ENCODE measurements around the gene GBF1. TPM values are rescaled to one million over a fixed set of nuclear protein-coding genes. Genes with fewer than 3 reads are reported as not detected.

The GBF1 gene
- total and polyA plus RNA-seq, 10 of the 15 experiments (the other 5 are each of a cell fraction or from before 2014, with no cell fraction given): 0.82 to 42.0 (median 21.8) TPM

GRCh38 chr10:102311025-102311420 lies 65.7 kb downstream of the GBF1 start:
- no TSS peak for BruUV-seq (replicated peaks)
- Histone ChIP-seq H3K27me3 (replicated peaks in 1 of 2; ENCODE audit: control insufficient read depth in 2 of 2, insufficient read depth in 2 of 2, low read length in 1 of 2) (no peaks in the 10 kb centered on the region), H3K9ac (ENCODE audit: control insufficient read depth, insufficient read depth, low read length) (no peak overlapping the region), H3K36me3 (ENCODE audit: control insufficient read depth in 2 of 2, insufficient read depth in 2 of 2, low read length in 1 of 2) (peaks cover 0 to 8% of the 10 kb centered on the region in 2 experiments; a peak in 2 of 4 replicates), H3K9me3 (replicated peaks; ENCODE audit: control insufficient read depth, insufficient read depth, low read length) (no peaks in the 10 kb centered on the region), H3K4me1 (ENCODE audit: control insufficient read depth, insufficient read depth, low read length) (no peaks in the 10 kb centered on the region), H3K79me2 (ENCODE audit: control insufficient read depth, insufficient read depth, low read length) (peaks cover 5% of the 10 kb centered on the region), H4K20me1 (ENCODE audit: control insufficient read depth, insufficient read depth) (no peaks in the 10 kb centered on the region), H3K4me3 (no peak overlapping the region), H3K4me2 (ENCODE audit: control insufficient read depth, insufficient read depth) (no peak overlapping the region), H3K27ac (ENCODE audit: control insufficient read depth, insufficient read depth) (no peak overlapping the region), H2AFZ (ENCODE audit: control insufficient read depth, low read depth, low read length) (no peak overlapping the region)
- 96% methylated on average over 3 of the region's 3 CpGs for WGBS (ENCODE audit: insufficient coverage, insufficient replicate concordance, low lambda C conversion rate, missing lambda C conversion rate)
- ChIA-PET SMC1A (ENCODE audit: uncharacterized antibody, unreplicated experiment) (interaction anchor here (1.3 to 1.8 kb wide), 2 partner anchors 17 to 28 kb away, joined by 3 to 5 read pairs; no protein-coding TSS in a partner anchor), RAD21 (ENCODE audit: unreplicated experiment) (no interaction called here), POLR2A (interaction anchor here (0.5 to 0.6 kb wide), 2 partner anchors 125 to 849 kb away, joined by 3 to 5 read pairs; no protein-coding TSS in a partner anchor), CTCF (interaction anchor here (1.0 to 3.5 kb wide), 4 partner anchors 31 to 80 kb away, joined by 3 to 18 read pairs (median 4); no protein-coding TSS in a partner anchor)
- TF ChIP-seq BCL11A (IDR thresholded peaks at IDR 0.05; ENCODE audit: low read depth, low read length) (no peak), CREB1 (IDR thresholded peaks at IDR 0.05; ENCODE audit: low read depth) (no peak), ASH2L (IDR thresholded peaks at IDR 0.05; ENCODE audit: borderline replicate concordance, low read depth) (no peak), STAT1 (conservative IDR thresholded peaks at IDR 0.05) (no peak), ZNF384 (IDR thresholded peaks at IDR 0.05; ENCODE audit: borderline replicate concordance, low read depth, low read length) (no peak), CEBPZ (IDR thresholded peaks at IDR 0.05; ENCODE audit: low read depth, low read length) (no peak), HDGF (IDR thresholded peaks at IDR 0.05) (no peak), POLR2AphosphoS5 (IDR thresholded peaks at IDR 0.05; ENCODE audit: low read length) (no peak), PAX5 (IDR thresholded peaks at IDR 0.05; ENCODE audit: borderline replicate concordance, low read depth, low read length) (no peak), CBX5 (IDR thresholded peaks at IDR 0.05; ENCODE audit: low read depth) (no peak), CBFB (IDR thresholded peaks at IDR 0.05; ENCODE audit: low read depth) (no peak), CHD2 (IDR thresholded peaks at IDR 0.05; ENCODE audit: borderline replicate concordance, low read depth, low read length) (no peak)
- no peak for DNase-seq (ENCODE audit: low read depth, low spot score)
- no peak for FAIRE-seq
- in situ Hi-C loops (cut with MboI) (no loop called here), intact Hi-C loops (cut with micrococcal nuclease; ENCODE audit: unreplicated experiment) (no loop called here)
- no peak for ATAC-seq

All from GM12878 (cell line).